PFSK-1 (cell line): Measurements from ENCODE around the gene HTRA2.

Experiments used
- POLR2AphosphoS5 ChIP-seq: IDR thresholded peaks from 2 replicates; pipeline ENCODE4 v1.6.1; 2012; ENCODE audit warnings: low read depth, mild to moderate bottlenecking, control low read depth, low read length, moderate library complexity
- SIN3A ChIP-seq: IDR thresholded peaks from 2 replicates; pipeline ENCODE4 v1.6.1; 2012; ENCODE audit warnings: mild to moderate bottlenecking, low read length, moderate library complexity, borderline replicate concordance; ENCODE audit not compliant: insufficient read depth
- TAF1 ChIP-seq: IDR thresholded peaks from 2 replicates; pipeline ENCODE4 v1.6.1; 2012; ENCODE audit warnings: low read length, control low read depth, borderline replicate concordance; ENCODE audit not compliant: insufficient read depth
- TF ChIP-seq, protein P1 (sequence below), 2 experiments: IDR thresholded peaks; 2 replicates each; pipeline versions ENCODE4 v1.6.1 to v1.8.0; 2011 to 2012; ENCODE audit warnings: low read depth in 2 of 2, low read length in 2 of 2, control low read depth in 1 of 2, inconsistent platforms in 1 of 2, mild to moderate bottlenecking in 1 of 2, moderate library complexity in 1 of 2; ENCODE audit not compliant: insufficient read depth in 1 of 2

GRCh38 chr2:74486141-74486540, 43.6 kb upstream of the HTRA2 start:
- no peak for TF ChIP-seq POLR2AphosphoS5
- TF ChIP-seq, protein P1, sequence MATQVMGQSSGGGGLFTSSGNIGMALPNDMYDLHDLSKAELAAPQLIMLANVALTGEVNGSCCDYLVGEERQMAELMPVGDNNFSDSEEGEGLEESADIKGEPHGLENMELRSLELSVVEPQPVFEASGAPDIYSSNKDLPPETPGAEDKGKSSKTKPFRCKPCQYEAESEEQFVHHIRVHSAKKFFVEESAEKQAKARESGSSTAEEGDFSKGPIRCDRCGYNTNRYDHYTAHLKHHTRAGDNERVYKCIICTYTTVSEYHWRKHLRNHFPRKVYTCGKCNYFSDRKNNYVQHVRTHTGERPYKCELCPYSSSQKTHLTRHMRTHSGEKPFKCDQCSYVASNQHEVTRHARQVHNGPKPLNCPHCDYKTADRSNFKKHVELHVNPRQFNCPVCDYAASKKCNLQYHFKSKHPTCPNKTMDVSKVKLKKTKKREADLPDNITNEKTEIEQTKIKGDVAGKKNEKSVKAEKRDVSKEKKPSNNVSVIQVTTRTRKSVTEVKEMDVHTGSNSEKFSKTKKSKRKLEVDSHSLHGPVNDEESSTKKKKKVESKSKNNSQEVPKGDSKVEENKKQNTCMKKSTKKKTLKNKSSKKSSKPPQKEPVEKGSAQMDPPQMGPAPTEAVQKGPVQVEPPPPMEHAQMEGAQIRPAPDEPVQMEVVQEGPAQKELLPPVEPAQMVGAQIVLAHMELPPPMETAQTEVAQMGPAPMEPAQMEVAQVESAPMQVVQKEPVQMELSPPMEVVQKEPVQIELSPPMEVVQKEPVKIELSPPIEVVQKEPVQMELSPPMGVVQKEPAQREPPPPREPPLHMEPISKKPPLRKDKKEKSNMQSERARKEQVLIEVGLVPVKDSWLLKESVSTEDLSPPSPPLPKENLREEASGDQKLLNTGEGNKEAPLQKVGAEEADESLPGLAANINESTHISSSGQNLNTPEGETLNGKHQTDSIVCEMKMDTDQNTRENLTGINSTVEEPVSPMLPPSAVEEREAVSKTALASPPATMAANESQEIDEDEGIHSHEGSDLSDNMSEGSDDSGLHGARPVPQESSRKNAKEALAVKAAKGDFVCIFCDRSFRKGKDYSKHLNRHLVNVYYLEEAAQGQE (IDR thresholded peaks at IDR 0.05; ENCODE audit: insufficient read depth in 1 of 2, low read depth in 2 of 2, low read length in 2 of 2) = no peak
- TF ChIP-seq TAF1 = no peak
- no peak for TF ChIP-seq SIN3A
